Mesenchymal stem cell (in vitro differentiated cells and primary cell): ENCODE data around the gene MAB21L2.

Experiments
- DNase-seq: peaks from one replicate; pipeline ENCODE4 v3.0.0-alpha.2; 2013
- H2AFZ ChIP-seq: one replicate; pipeline ENCODE4 v1.6.1; 2013; ENCODE audit warnings: low read depth, mild to moderate bottlenecking, control low read depth, inconsistent platforms, low read length, moderate library complexity
- H2AK5ac ChIP-seq: 2 replicates; pipeline ENCODE4 v1.6.1; 2013; ENCODE audit warnings: low read length, moderate library complexity, mild to moderate bottlenecking, inconsistent platforms; ENCODE audit not compliant: severe bottlenecking
- H2BK120ac ChIP-seq: one replicate; pipeline ENCODE4 v1.6.1; 2013; ENCODE audit warnings: low read depth, mild to moderate bottlenecking, inconsistent platforms, low read length, moderate library complexity
- H2BK12ac ChIP-seq, 2 experiments: one replicate each; pipeline ENCODE4 v1.6.1; 2013; ENCODE audit warnings: inconsistent platforms in 2 of 2, low read length in 2 of 2, mild to moderate bottlenecking in 2 of 2, moderate library complexity in 2 of 2, control low read depth in 1 of 2
- H2BK15ac ChIP-seq: one replicate; pipeline ENCODE4 v1.6.1; 2013; ENCODE audit warnings: mild to moderate bottlenecking, low read depth, inconsistent platforms; ENCODE audit not compliant: poor library complexity, severe bottlenecking
- H2BK5ac ChIP-seq: 2 replicates; pipeline ENCODE4 v1.6.1; 2013; ENCODE audit warnings: low read depth, mild to moderate bottlenecking, low read length, control low read depth, inconsistent platforms; ENCODE audit not compliant: poor library complexity, severe bottlenecking
- H3K14ac ChIP-seq, 2 experiments: one replicate each; pipeline ENCODE4 v1.6.1; 2013; ENCODE audit warnings: inconsistent platforms in 2 of 2, low read length in 2 of 2, control low read depth in 1 of 2, mild to moderate bottlenecking in 1 of 2, moderate library complexity in 1 of 2
- H3K18ac ChIP-seq, 2 experiments: one replicate each; pipeline ENCODE4 v1.6.1; 2013; ENCODE audit warnings: inconsistent platforms in 2 of 2, low read length in 2 of 2, control low read depth in 1 of 2, low read depth in 1 of 2, mild to moderate bottlenecking in 1 of 2
- H3K23ac ChIP-seq, 2 experiments: one replicate each; pipeline ENCODE4 v1.6.1; 2013; ENCODE audit warnings: inconsistent platforms in 2 of 2, low read length in 2 of 2, mild to moderate bottlenecking in 2 of 2, moderate library complexity in 2 of 2, control low read depth in 1 of 2
- H3K27ac ChIP-seq: 2 replicates; pipeline ENCODE4 v1.5.1; 2013; ENCODE audit warnings: mild to moderate bottlenecking, moderate library complexity, low read length, control low read depth, inconsistent platforms; ENCODE audit not compliant: poor library complexity, severe bottlenecking
- H3K27me3 ChIP-seq, 2 experiments: 2 replicates each; pipeline versions ENCODE4 v1.6.1 to v1.7.0; 2013; ENCODE audit warnings: low read length in 2 of 2, mild to moderate bottlenecking in 2 of 2, moderate library complexity in 2 of 2, control low read depth in 1 of 2, inconsistent platforms in 1 of 2; ENCODE audit not compliant: control insufficient read depth in 1 of 2, insufficient read depth in 1 of 2
- H3K36me3 ChIP-seq, 2 experiments: 2 replicates each; pipeline versions ENCODE4 v1.6.1 to v1.7.0; 2013; ENCODE audit warnings: low read length in 2 of 2, control low read depth in 1 of 2, inconsistent platforms in 1 of 2, low read depth in 1 of 2, mild to moderate bottlenecking in 1 of 2; ENCODE audit not compliant: insufficient read depth in 2 of 2, control insufficient read depth in 1 of 2
- H3K4ac ChIP-seq, 2 experiments: one replicate each; pipeline ENCODE4 v1.6.1; 2013; ENCODE audit warnings: inconsistent platforms in 2 of 2, low read length in 2 of 2, mild to moderate bottlenecking in 2 of 2, moderate library complexity in 2 of 2, control low read depth in 1 of 2, low read depth in 1 of 2
- H3K4me1 ChIP-seq: 2 replicates; pipeline ENCODE4 v1.6.1; 2013; ENCODE audit warnings: low read depth, low read length, control low read depth; ENCODE audit not compliant: control insufficient read depth, insufficient read depth
- H3K4me2 ChIP-seq: 2 replicates; pipeline ENCODE4 v1.6.1; 2013; ENCODE audit warnings: low read length, mild to moderate bottlenecking, inconsistent platforms; ENCODE audit not compliant: poor library complexity, severe bottlenecking
- H3K4me3 ChIP-seq, 2 experiments: 2 replicates each; pipeline versions ENCODE4 v1.5.1 to v1.7.0; 2013; ENCODE audit warnings: low read length in 2 of 2, mild to moderate bottlenecking in 2 of 2, control low read depth in 1 of 2, low read depth in 1 of 2; ENCODE audit not compliant: insufficient read depth in 1 of 2
- H3K79me1 ChIP-seq: replicated peaks from 2 replicates; pipeline ENCODE4 v1.6.1; 2013; ENCODE audit warnings: mild to moderate bottlenecking, control low read depth, low read length, inconsistent platforms; ENCODE audit not compliant: poor library complexity, severe bottlenecking
- H3K9ac ChIP-seq: 2 replicates; pipeline ENCODE4 v1.7.0; 2013; ENCODE audit warnings: mild to moderate bottlenecking, low read length, moderate library complexity
- H3K9me3 ChIP-seq: 2 replicates; pipeline ENCODE4 v1.7.0; 2013; ENCODE audit warnings: mild to moderate bottlenecking, low read length; ENCODE audit not compliant: control insufficient read depth
- H4K8ac ChIP-seq: one replicate; pipeline ENCODE4 v1.6.1; 2013; ENCODE audit warnings: inconsistent platforms, mild to moderate bottlenecking, low read length, moderate library complexity
- H4K91ac ChIP-seq: one replicate; pipeline ENCODE4 v1.6.1; 2013; ENCODE audit warnings: mild to moderate bottlenecking, low read length, inconsistent platforms
- WGBS: methylation state at CpG from one replicate; pipeline ENCODE4 v1.1.7; 2013; ENCODE audit warnings: mixed read lengths; 5-methylcytosine and 5-hydroxymethylcytosine counted together

Gene MAB21L2

GRCh38 chr4:150586162-150586810 lies 4.3 kb downstream of the MAB21L2 start:
- no peak overlapping the region for H4K8ac ChIP-seq
- no peak overlapping the region for H3K23ac ChIP-seq
- H2AFZ ChIP-seq = no peak overlapping the region
- H2AK5ac ChIP-seq = no peak overlapping the region
- H2BK15ac ChIP-seq = no peak overlapping the region
- no peak overlapping the region for H4K91ac ChIP-seq
- H2BK12ac ChIP-seq = no peak overlapping the region
- H3K4me3 ChIP-seq = no peak overlapping the region
- H3K18ac ChIP-seq = no peak overlapping the region
- no peak for DNase-seq
- H3K36me3 ChIP-seq = peaks cover 0 to 4% of the 10 kb centered on the region in 2 experiments
- peaks cover 4% of the 10 kb centered on the region for H3K79me1 ChIP-seq
- H3K4me2 ChIP-seq = no peak overlapping the region
- no peak overlapping the region for H2BK120ac ChIP-seq
- no peaks in the 10 kb centered on the region for H3K27me3 ChIP-seq
- no peak overlapping the region for H2BK5ac ChIP-seq
- H3K27ac ChIP-seq = no peak overlapping the region
- no peak overlapping the region for H3K9ac ChIP-seq
- H3K4me1 ChIP-seq = peaks cover 6% of the 10 kb centered on the region
- H3K4ac ChIP-seq = no peak overlapping the region
- H3K9me3 ChIP-seq = peaks cover 14% of the 10 kb centered on the region
- no peak overlapping the region for H3K14ac ChIP-seq

DNA sequence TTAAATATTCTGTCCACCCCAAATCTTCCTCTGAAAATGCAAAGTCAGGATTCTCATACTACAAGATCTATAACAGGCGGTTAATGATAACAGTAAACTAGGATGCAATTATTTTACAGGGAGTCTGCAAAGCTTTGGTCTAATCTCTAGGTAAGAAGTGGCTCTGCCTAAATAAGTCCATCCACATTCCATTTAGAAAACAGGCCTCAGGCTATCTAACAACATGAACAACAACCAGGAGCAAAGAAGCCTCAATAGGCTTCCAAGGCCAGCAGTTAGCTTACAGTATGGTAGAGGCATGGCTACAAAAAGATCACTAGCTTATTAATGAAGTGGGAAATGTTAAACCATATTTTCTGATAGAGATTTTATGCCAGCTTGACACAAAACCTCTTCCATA lies 6.4 kb downstream of the MAB21L2 start:
- no CpG with 5 or more reads among the region's 1 CpG for WGBS
- Histone ChIP-seq H3K36me3 (no peaks in the 10 kb centered on the region), H3K9ac (no peak overlapping the region), H2BK15ac (no peak overlapping the region), H3K14ac (no peak overlapping the region), H3K79me1 (peaks cover 5% of the 10 kb centered on the region), H3K18ac (no peak overlapping the region), H3K23ac (no peak overlapping the region), H2BK5ac (no peak overlapping the region), H3K4me1 (peaks cover 8% of the 10 kb centered on the region), H3K4ac (no peak overlapping the region), H2BK120ac (no peak overlapping the region), H3K27me3 (no peaks in the 10 kb centered on the region), H2BK12ac (no peak overlapping the region), H4K91ac (no peak overlapping the region), H4K8ac (no peak overlapping the region), H3K27ac (no peak overlapping the region), H3K9me3 (peaks cover 2% of the 10 kb centered on the region), H3K4me2 (no peak overlapping the region), H3K4me3 (no peak overlapping the region), H2AFZ (no peak overlapping the region), H2AK5ac (no peak overlapping the region)
- no peak for DNase-seq

GRCh38 chr4:150589157-150589556 lies 7.2 kb downstream of the MAB21L2 start:
- no peak for DNase-seq
- no peaks in the 10 kb centered on the region for H3K36me3 ChIP-seq
- H3K23ac ChIP-seq = no peak overlapping the region
- H2BK15ac ChIP-seq = no peak overlapping the region
- H3K18ac ChIP-seq = no peak overlapping the region
- H3K4me3 ChIP-seq = no peak overlapping the region
- H3K4me1 ChIP-seq = peaks cover 3% of the 10 kb centered on the region
- no peaks in the 10 kb centered on the region for H3K9me3 ChIP-seq
- no peak overlapping the region for H2BK12ac ChIP-seq
- H3K79me1 ChIP-seq = peaks cover 4% of the 10 kb centered on the region
- H4K8ac ChIP-seq = no peak overlapping the region
- H2BK120ac ChIP-seq = no peak overlapping the region
- H2AFZ ChIP-seq = no peak overlapping the region
- H3K27ac ChIP-seq = no peak overlapping the region
- no peak overlapping the region for H2AK5ac ChIP-seq
- H3K14ac ChIP-seq = no peak overlapping the region
- H3K4me2 ChIP-seq = no peak overlapping the region
- no peaks in the 10 kb centered on the region for H3K27me3 ChIP-seq
- no peak overlapping the region for H4K91ac ChIP-seq
- H3K9ac ChIP-seq = no peak overlapping the region
- 96% methylated on average over 2 of the region's 2 CpGs for WGBS
- no peak overlapping the region for H3K4ac ChIP-seq
- H2BK5ac ChIP-seq = no peak overlapping the region

- no peak overlapping the region for H3K4me2 ChIP-seq
Observed at GRCh38 chr4:150590631-150591030, 8.7 kb downstream of the MAB21L2 start.

More at GRCh38 chr4:150590631-150591030, 8.7 kb downstream of the MAB21L2 start:
- Histone ChIP-seq H3K27ac (no peak overlapping the region), H3K27me3 (no peaks in the 10 kb centered on the region), H2AK5ac (no peak overlapping the region), H2BK12ac (no peak overlapping the region), H2BK5ac (no peak overlapping the region), H3K18ac (no peak overlapping the region), H3K4ac (no peak overlapping the region), H3K4me3 (no peak overlapping the region), H3K23ac (no peak overlapping the region), H3K14ac (no peak overlapping the region), H3K4me1 (peaks cover 3% of the 10 kb centered on the region), H3K79me1 (peaks cover 4% of the 10 kb centered on the region), H3K9me3 (no peaks in the 10 kb centered on the region), H3K36me3 (no peaks in the 10 kb centered on the region), H2BK120ac (no peak overlapping the region), H4K8ac (no peak overlapping the region), H4K91ac (no peak overlapping the region), H2AFZ (no peak overlapping the region), H3K9ac (no peak overlapping the region), H2BK15ac (no peak overlapping the region)
- WGBS = over 99% methylated on average over 5 of the region's 5 CpGs
- no peak for DNase-seq
